Measurements from ENCODE around the gene LZTR1. TPM values are rescaled to one million over a fixed set of nuclear protein-coding genes. Genes with fewer than 3 reads are reported as not detected.

Gene LZTR1
- total RNA-seq, 1 experiment from 2014 or later, result 41.0 TPM

GRCh38 chr22:21020802-21021429, 38.8 kb downstream of the LZTR1 start:
- Histone ChIP-seq H3F3A (ENCODE audit: low read length, unreplicated experiment) (no peaks in the 10 kb centered on the region), H3K9ac (ENCODE audit: low read length) (no peak overlapping the region), H3K27me3 (ENCODE audit: low read length) (no peaks in the 10 kb centered on the region), H3K9me2 (replicated peaks; ENCODE audit: low read length) (no peaks in the 10 kb centered on the region), H3K79me2 (ENCODE audit: low read length) (no peaks in the 10 kb centered on the region), H3K27ac (ENCODE audit: low read length) (no peak overlapping the region), H3K4me3 (ENCODE audit: low read length) (no peak overlapping the region), H2AFZ (ENCODE audit: low read length) (no peak overlapping the region), H3K36me3 (ENCODE audit: low read depth, low read length) (no peaks in the 10 kb centered on the region), H3K4me1 (ENCODE audit: insufficient read depth, low read length) (no peaks in the 10 kb centered on the region), H4K20me1 (ENCODE audit: low read length) (no peaks in the 10 kb centered on the region), H3K4me2 (ENCODE audit: low read length) (no peak overlapping the region), H3K9me3 (ENCODE audit: low read length) (no peaks in the 10 kb centered on the region)
- ATAC-seq (no peak), DNase-seq (peak; percentile 16)
- intact Hi-C loops (cut with micrococcal nuclease), result no loop called here
- TF ChIP-seq EZH2phosphoT487 (IDR thresholded peaks at IDR 0.05; ENCODE audit: borderline replicate concordance, low read length), result no peak
- TF ChIP-seq CTCF (conservative IDR thresholded peaks at IDR 0.05; ENCODE audit: low read depth, low read length), result peak; percentile 48
- no peak for TF ChIP-seq EZH2 (IDR thresholded peaks at IDR 0.05; ENCODE audit: low read length, unreplicated experiment)
- POLR2A ChIA-PET (ENCODE audit: unreplicated experiment), result no interaction called here
- CTCF ChIA-PET, result no interaction called here
- BruUV-seq (replicated peaks), result no TSS peak

GRCh38 chr22:21022507-21022906, 40.4 kb downstream of the LZTR1 start:
- H3K79me2 ChIP-seq (ENCODE audit: low read length), result no peaks in the 10 kb centered on the region
- H3K36me3 ChIP-seq (ENCODE audit: low read depth, low read length), result no peaks in the 10 kb centered on the region
- no peak for TF ChIP-seq CTCF (conservative IDR thresholded peaks at IDR 0.05; ENCODE audit: low read depth, low read length)
- TF ChIP-seq EZH2phosphoT487 (IDR thresholded peaks at IDR 0.05; ENCODE audit: borderline replicate concordance, low read length), result no peak
- no peak for TF ChIP-seq EZH2 (IDR thresholded peaks at IDR 0.05; ENCODE audit: low read length, unreplicated experiment)
- no peaks in the 10 kb centered on the region for H3K4me1 ChIP-seq (ENCODE audit: insufficient read depth, low read length)
- no peak for ATAC-seq
- CTCF ChIA-PET, result interaction anchor here (0.9 kb wide), 1 partner anchor 12 kb away, joined by 3 read pairs; no protein-coding TSS in a partner anchor
- H3K9ac ChIP-seq (ENCODE audit: low read length), result no peak overlapping the region
- intact Hi-C loops (cut with micrococcal nuclease), result no loop called here
- no peaks in the 10 kb centered on the region for H3K27me3 ChIP-seq (ENCODE audit: low read length)
- H3K4me2 ChIP-seq (ENCODE audit: low read length), result no peak overlapping the region
- H2AFZ ChIP-seq (ENCODE audit: low read length), result no peak overlapping the region
- H3K27ac ChIP-seq (ENCODE audit: low read length), result no peak overlapping the region
- H3K9me2 ChIP-seq (replicated peaks; ENCODE audit: low read length), result no peaks in the 10 kb centered on the region
- no peak overlapping the region for H3K4me3 ChIP-seq (ENCODE audit: low read length)
- H3K9me3 ChIP-seq (ENCODE audit: low read length), result no peaks in the 10 kb centered on the region
- no TSS peak for BruUV-seq (replicated peaks)
- POLR2A ChIA-PET (ENCODE audit: unreplicated experiment), result no interaction called here
- H3F3A ChIP-seq (ENCODE audit: low read length, unreplicated experiment), result no peaks in the 10 kb centered on the region
- DNase-seq, result no peak
- no peaks in the 10 kb centered on the region for H4K20me1 ChIP-seq (ENCODE audit: low read length)

- Histone ChIP-seq H3K9me3 (ENCODE audit: low read length) (no peaks in the 10 kb centered on the region), H3K9ac (ENCODE audit: low read length) (no peak overlapping the region), H3K4me1 (ENCODE audit: insufficient read depth, low read length) (no peaks in the 10 kb centered on the region), H3K9me2 (replicated peaks; ENCODE audit: low read length) (no peaks in the 10 kb centered on the region), H3K36me3 (ENCODE audit: low read depth, low read length) (no peaks in the 10 kb centered on the region), H3K4me2 (ENCODE audit: low read length) (no peak overlapping the region), H3F3A (ENCODE audit: low read length, unreplicated experiment) (no peaks in the 10 kb centered on the region), H3K4me3 (ENCODE audit: low read length) (no peak overlapping the region), H4K20me1 (ENCODE audit: low read length) (no peaks in the 10 kb centered on the region), H3K27ac (ENCODE audit: low read length) (no peak overlapping the region), H2AFZ (ENCODE audit: low read length) (no peak overlapping the region), H3K79me2 (ENCODE audit: low read length) (no peaks in the 10 kb centered on the region), H3K27me3 (ENCODE audit: low read length) (no peaks in the 10 kb centered on the region)
- DNase-seq (no peak), ATAC-seq (no peak)
- ChIA-PET POLR2A (ENCODE audit: unreplicated experiment) (no interaction called here), CTCF (no interaction called here)
- intact Hi-C loops (cut with micrococcal nuclease), result no loop called here
- no peak for TF ChIP-seq CTCF (conservative IDR thresholded peaks at IDR 0.05; ENCODE audit: low read depth, low read length)
- no peak for TF ChIP-seq EZH2phosphoT487 (IDR thresholded peaks at IDR 0.05; ENCODE audit: borderline replicate concordance, low read length)
- no peak for TF ChIP-seq EZH2 (IDR thresholded peaks at IDR 0.05; ENCODE audit: low read length, unreplicated experiment)
- BruUV-seq (replicated peaks), result no TSS peak
Measured at GRCh38 chr22:21022955-21023614, 41.0 kb downstream of the LZTR1 start.

Data from PC-3 (cell line).